ENCODE results near the gene SIRPD.

- TF ChIP-seq CTCF (IDR thresholded peaks at IDR 0.05) (no peak), EZH2 (IDR thresholded peaks at IDR 0.05; ENCODE audit: borderline replicate concordance, insufficient read depth, low read depth, low read length, poor library complexity, severe bottlenecking) (no peak)
Observed at GRCh38 chr20:1533059-1533458, 24.4 kb downstream of the SIRPD start.
